Endothelial cell of umbilical vein (primary cell): ENCODE measurements around the gene DECR2. TPM values are rescaled to one million over a fixed set of nuclear protein-coding genes. Genes with fewer than 3 reads are reported as not detected.

Experiments used
- BruUV-seq: library from RNA; stranded (reverse); fragments of 400-500 nt; replicated peaks from 2 replicates; lab custom pipeline; 2021; lab: Mats Ljungman, UMichigan
- CTCF ChIA-PET: fragments of 300-600, 350-600 bp; sonication (Branson Sonifier 250); formaldehyde crosslinking; loops from one replicate; lab custom pipeline; 2021; ENCODE audit warnings: antibody characterized with exemption, inconsistent platforms; lab: Charles Lee
- POLR2A ChIA-PET: fragments of 300-600, 350-600 bp; sonication (Branson Sonifier 250); formaldehyde crosslinking; loops from one replicate; lab custom pipeline; 2021; ENCODE audit warnings: antibody characterized with exemption, inconsistent platforms; lab: Charles Lee
- DNase-seq: peaks from one replicate; pipeline ENCODE4 v3.0.0-alpha.2; 2011; ENCODE audit warnings: low read depth, low spot score
- FAIRE-seq: peaks from 2 replicates; lab custom pipeline; 2011; peaks lifted over from hg19 to GRCh38; lab: Jason Lieb, UNC
- H2AFZ ChIP-seq: 2 replicates; pipeline ENCODE4 v1.6.0; 2012; ENCODE audit warnings: low read depth, low read length, control low read depth, inconsistent platforms
- H3K27ac ChIP-seq: 2 replicates; pipeline ENCODE4 v1.5.1; 2011; ENCODE audit warnings: low read depth, mild to moderate bottlenecking, control low read depth, low read length, moderate library complexity; ENCODE audit not compliant: insufficient read depth
- H3K27me3 ChIP-seq, 2 experiments: 2 replicates each; pipeline versions ENCODE4 v1.6.0 to v1.6.1; 2011; ENCODE audit warnings: low read length in 2 of 2, mixed read lengths in 1 of 2; ENCODE audit not compliant: control insufficient read depth in 2 of 2, insufficient read depth in 2 of 2
- H3K36me3 ChIP-seq, 2 experiments: 2 replicates in 1 of 2; 3 replicates in 1 of 2; pipeline ENCODE4 v1.5.1; 2011; ENCODE audit warnings: low read length in 2 of 2, mild to moderate bottlenecking in 1 of 2, moderate library complexity in 1 of 2; ENCODE audit not compliant: control insufficient read depth in 2 of 2, insufficient read depth in 2 of 2; ENCODE audit errors: extremely low read depth in 1 of 2
- H3K4me1 ChIP-seq: 3 replicates; pipeline ENCODE4 v1.5.1; 2011; ENCODE audit warnings: mild to moderate bottlenecking, low read length; ENCODE audit not compliant: control insufficient read depth, insufficient read depth; ENCODE audit errors: extremely low read depth
- H3K4me2 ChIP-seq: 2 replicates; pipeline ENCODE4 v1.6.1; 2011; ENCODE audit warnings: low read length, control low read depth, mixed read lengths; ENCODE audit not compliant: insufficient read depth
- H3K4me3 ChIP-seq, 3 experiments: fragments of 200-600 bp in 1 of 3; sonication (generic), shearing (Covaris generic) in 1 of 3; replicated peaks in 1 of 3; 2 replicates each; pipeline ENCODE4 v1.5.1; 2011 to 2016; ENCODE audit warnings: control low read depth in 3 of 3, low read length in 3 of 3, mild to moderate bottlenecking in 2 of 3, inconsistent platforms in 1 of 3, low read depth in 1 of 3, moderate library complexity in 1 of 3; ENCODE audit not compliant: insufficient read depth in 1 of 3
- H3K79me2 ChIP-seq: 2 replicates; pipeline ENCODE4 v1.6.0; 2012; ENCODE audit warnings: low read length, inconsistent platforms; ENCODE audit not compliant: control insufficient read depth, insufficient read depth
- H3K9ac ChIP-seq: replicated peaks from 2 replicates; pipeline ENCODE3; 2011; ENCODE audit warnings: low read length, control low read depth; ENCODE audit not compliant: insufficient read depth; ENCODE audit errors: extremely low read depth
- H3K9me1 ChIP-seq: replicated peaks from 3 replicates; pipeline ENCODE4 v1.6.0; 2011; ENCODE audit warnings: mild to moderate bottlenecking, low read length; ENCODE audit not compliant: control insufficient read depth, insufficient read depth; ENCODE audit errors: extremely low read depth
- H3K9me3 ChIP-seq: replicated peaks from 2 replicates; pipeline ENCODE4 v1.5.1; 2012; ENCODE audit warnings: low read length, inconsistent platforms; ENCODE audit not compliant: control insufficient read depth, insufficient read depth
- H4K20me1 ChIP-seq: replicated peaks from 2 replicates; pipeline ENCODE3; 2011; ENCODE audit warnings: mild to moderate bottlenecking, low read length; ENCODE audit not compliant: control insufficient read depth, insufficient read depth; ENCODE audit errors: extremely low read depth
- EZH2 ChIP-seq: IDR thresholded peaks from 2 replicates; pipeline ENCODE4 v1.6.1; 2012; ENCODE audit warnings: borderline replicate concordance, low read depth, mild to moderate bottlenecking, moderate library complexity, low read length, inconsistent platforms; ENCODE audit not compliant: severe bottlenecking
- GATA2 ChIP-seq: IDR thresholded peaks from 2 replicates; pipeline ENCODE4 v1.7.0; 2011; ENCODE audit warnings: low read depth, mild to moderate bottlenecking, moderate library complexity, mixed read lengths, low read length; ENCODE audit not compliant: insufficient read length, insufficient read depth
- JUN ChIP-seq: IDR thresholded peaks from 2 replicates; pipeline ENCODE4 v1.6.1; 2011; ENCODE audit warnings: borderline replicate concordance, low read depth; ENCODE audit not compliant: insufficient read length, insufficient read depth
- POLR2A ChIP-seq: IDR thresholded peaks from 2 replicates; pipeline ENCODE4 v1.6.1; 2012; ENCODE audit warnings: low read depth, mild to moderate bottlenecking, control low read depth, low read length
- POLR2AphosphoS5 ChIP-seq: IDR thresholded peaks from 2 replicates; pipeline ENCODE4 v1.6.1; 2012; ENCODE audit warnings: low read depth, mild to moderate bottlenecking, control low read depth, low read length, moderate library complexity; ENCODE audit not compliant: insufficient read depth
- dilution Hi-C: fragments of 300-500 bp; cut with MboI; formaldehyde crosslinking; loops from one replicate; pipeline ENCODE4 v1.15.0; 2019; ENCODE audit warnings: low sequenced_read_pairs; ENCODE audit not compliant: extremely low pct_ligation_motif_present
- intact Hi-C: fragments of 100-400 bp; cut with micrococcal nuclease; formaldehyde crosslinking; loops from one replicate; pipeline ENCODE4 v1.10.0; 2022
- polyA plus RNA-seq, 4 experiments: library from polyadenylated mRNA; depleted of rRNA in 3 of 4; stranded (reverse) in 3 of 4; unstranded in 1 of 4; fragments of >200 nt; gene quantifications; 2 replicates each; pipeline versions ENCODE4 v1.2.1 to v1.2.3, GENCODE V29; 2011 to 2012; ENCODE audit warnings: missing spikeins in 1 of 4
- total RNA-seq: library from RNA; stranded (reverse); gene quantifications from 2 replicates; pipeline ENCODE4 v1.2.3, GENCODE V29; 2021
- TF ChIP-seq, protein P1 (sequence below), 2 donors: IDR thresholded peaks; 1 replicate in 1 of 2; 2 replicates in 1 of 2; pipeline ENCODE4 v1.5.1; 2011; ENCODE audit warnings: low read length in 2 of 2, mild to moderate bottlenecking in 2 of 2, moderate library complexity in 2 of 2, control low read depth in 1 of 2, inconsistent platforms in 1 of 2, low read depth in 1 of 2; ENCODE audit not compliant: insufficient read depth in 1 of 2; ENCODE audit errors: extremely low read depth in 1 of 2

Gene DECR2
- total and polyA plus RNA-seq, 2 donors (not counting 3 experiments of a cell fraction or from before 2014, with no cell fraction given): 28.3 to 46.5 TPM

DNA sequence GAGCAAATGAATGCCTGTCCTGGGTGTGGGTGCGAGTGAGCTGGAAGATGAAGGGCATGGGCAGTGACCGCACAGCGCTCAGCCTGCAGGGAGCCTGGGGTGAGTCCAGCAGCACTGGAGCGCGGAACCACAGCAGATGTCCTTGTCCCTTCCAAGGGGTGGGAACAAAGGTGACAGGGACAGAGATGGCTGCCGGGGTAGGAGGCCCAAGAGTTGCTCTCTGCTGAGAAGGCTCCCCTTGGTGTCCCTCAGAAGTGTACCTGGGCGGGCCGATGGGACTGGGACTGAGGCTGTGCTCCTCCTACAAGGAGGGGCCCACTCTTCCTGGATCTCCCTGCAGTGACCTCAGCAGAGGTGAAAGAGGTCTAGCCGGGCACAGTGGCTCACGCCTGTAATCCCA lies 12.3 kb upstream of the DECR2 start:
- TF ChIP-seq EZH2: no peak
- TF ChIP-seq GATA2: no peak
- no peak for TF ChIP-seq POLR2AphosphoS5
- TF ChIP-seq, protein P1, sequence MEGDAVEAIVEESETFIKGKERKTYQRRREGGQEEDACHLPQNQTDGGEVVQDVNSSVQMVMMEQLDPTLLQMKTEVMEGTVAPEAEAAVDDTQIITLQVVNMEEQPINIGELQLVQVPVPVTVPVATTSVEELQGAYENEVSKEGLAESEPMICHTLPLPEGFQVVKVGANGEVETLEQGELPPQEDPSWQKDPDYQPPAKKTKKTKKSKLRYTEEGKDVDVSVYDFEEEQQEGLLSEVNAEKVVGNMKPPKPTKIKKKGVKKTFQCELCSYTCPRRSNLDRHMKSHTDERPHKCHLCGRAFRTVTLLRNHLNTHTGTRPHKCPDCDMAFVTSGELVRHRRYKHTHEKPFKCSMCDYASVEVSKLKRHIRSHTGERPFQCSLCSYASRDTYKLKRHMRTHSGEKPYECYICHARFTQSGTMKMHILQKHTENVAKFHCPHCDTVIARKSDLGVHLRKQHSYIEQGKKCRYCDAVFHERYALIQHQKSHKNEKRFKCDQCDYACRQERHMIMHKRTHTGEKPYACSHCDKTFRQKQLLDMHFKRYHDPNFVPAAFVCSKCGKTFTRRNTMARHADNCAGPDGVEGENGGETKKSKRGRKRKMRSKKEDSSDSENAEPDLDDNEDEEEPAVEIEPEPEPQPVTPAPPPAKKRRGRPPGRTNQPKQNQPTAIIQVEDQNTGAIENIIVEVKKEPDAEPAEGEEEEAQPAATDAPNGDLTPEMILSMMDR (IDR thresholded peaks at IDR 0.05; ENCODE audit: extremely low read depth in 1 of 2, insufficient read depth in 1 of 2, low read depth in 1 of 2, low read length in 2 of 2): no peak
- no peak for TF ChIP-seq POLR2A
- no peak for TF ChIP-seq JUN
- intact Hi-C loops: no loop called here
- FAIRE-seq (no peak), DNase-seq (no peak)
- no peaks in the 10 kb centered on the region for H3K79me2 ChIP-seq
- no peaks in the 10 kb centered on the region for H3K27me3 ChIP-seq
- H3K4me1 ChIP-seq: peaks cover under 1% of the 10 kb centered on the region
- no peaks in the 10 kb centered on the region for H3K9me1 ChIP-seq
- CTCF ChIA-PET: interaction anchor here (1.2 kb wide), 2 partner anchors 98 to 106 kb away, joined by 3 read pairs; no protein-coding TSS in a partner anchor
- no peak overlapping the region for H3K27ac ChIP-seq
- H3K9ac ChIP-seq: no peak overlapping the region
- BruUV-seq: no TSS peak
- no peak overlapping the region for H3K4me2 ChIP-seq
- no peak overlapping the region for H2AFZ ChIP-seq
- no peaks in the 10 kb centered on the region for H3K9me3 ChIP-seq
- POLR2A ChIA-PET: no interaction called here
- no peaks in the 10 kb centered on the region for H4K20me1 ChIP-seq
- no peaks in the 10 kb centered on the region for H3K36me3 ChIP-seq
- dilution Hi-C loops: no loop called here
- H3K4me3 ChIP-seq: no peak overlapping the region
